DND-41 (cell line): Measurements from ENCODE around the gene CARNS1.

ENCODE experiments used
- ATAC-seq: fragments of 200-7000 bp; cut with Tn5 transposase; 3 replicates; pipeline ENCODE4 v1.9.1; 2021; ENCODE audit warnings: low read depth; ENCODE audit not compliant: insufficient read depth
- DNase-seq: peaks from one replicate; pipeline ENCODE4 v3.0.0-alpha.2; 2020
- H2AFZ ChIP-seq: 2 replicates; pipeline ENCODE4 v1.6.0; 2012; ENCODE audit warnings: low read depth, low read length
- H3K27ac ChIP-seq: 2 replicates; pipeline ENCODE4 v1.5.1; 2012; ENCODE audit warnings: low read length, inconsistent platforms
- H3K27me3 ChIP-seq: fragments of 200-600 bp; sonication (generic); 2 replicates; pipeline ENCODE4 v1.6.0; 2012; ENCODE audit warnings: low read length, mild to moderate bottlenecking, inconsistent platforms; ENCODE audit not compliant: insufficient read depth, poor library complexity
- H3K36me3 ChIP-seq: 2 replicates; pipeline ENCODE4 v1.5.1; 2012; ENCODE audit warnings: low read length, inconsistent platforms; ENCODE audit not compliant: insufficient read depth
- H3K4me1 ChIP-seq: 2 replicates; pipeline ENCODE4 v1.5.1; 2012; ENCODE audit warnings: mild to moderate bottlenecking, low read length; ENCODE audit not compliant: insufficient read depth
- H3K4me2 ChIP-seq: 2 replicates; pipeline ENCODE4 v1.6.0; 2012; ENCODE audit warnings: mild to moderate bottlenecking, moderate library complexity, low read length, inconsistent platforms; ENCODE audit not compliant: insufficient read depth
- H3K4me3 ChIP-seq, 2 experiments: fragments of 200-600 bp in 1 of 2; shearing (Covaris generic) in 1 of 2; 2 replicates each; pipeline ENCODE4 v1.5.1; 2012 to 2016; ENCODE audit warnings: inconsistent platforms in 2 of 2, low read length in 2 of 2, mild to moderate bottlenecking in 2 of 2, low read depth in 1 of 2, moderate library complexity in 1 of 2
- H3K79me2 ChIP-seq: 2 replicates; pipeline ENCODE4 v1.6.0; 2012; ENCODE audit warnings: low read length, inconsistent platforms; ENCODE audit not compliant: insufficient read depth
- H3K9ac ChIP-seq: 2 replicates; pipeline ENCODE4 v1.6.0; 2012; ENCODE audit warnings: low read depth, mild to moderate bottlenecking, inconsistent platforms, low read length, moderate library complexity
- H3K9me3 ChIP-seq: 2 replicates; pipeline ENCODE4 v1.5.1; 2012; ENCODE audit warnings: low read length, moderate library complexity, mild to moderate bottlenecking, inconsistent platforms; ENCODE audit not compliant: insufficient read depth, severe bottlenecking
- H4K20me1 ChIP-seq: 2 replicates; pipeline ENCODE4 v1.6.0; 2012; ENCODE audit warnings: low read length; ENCODE audit not compliant: insufficient read depth
- EZH2 ChIP-seq: IDR thresholded peaks from 3 replicates; pipeline ENCODE4 v1.6.1; 2012; ENCODE audit warnings: borderline replicate concordance, low read depth, mild to moderate bottlenecking, moderate library complexity, low read length, inconsistent platforms; ENCODE audit not compliant: severe bottlenecking
- TF ChIP-seq, protein P1 (sequence below): IDR thresholded peaks from 2 replicates; pipeline ENCODE4 v1.5.1; 2012; ENCODE audit warnings: borderline replicate concordance, low read length, moderate library complexity, mild to moderate bottlenecking; ENCODE audit not compliant: poor library complexity, severe bottlenecking; ENCODE audit errors: extremely low read depth

Gene CARNS1

DNA sequence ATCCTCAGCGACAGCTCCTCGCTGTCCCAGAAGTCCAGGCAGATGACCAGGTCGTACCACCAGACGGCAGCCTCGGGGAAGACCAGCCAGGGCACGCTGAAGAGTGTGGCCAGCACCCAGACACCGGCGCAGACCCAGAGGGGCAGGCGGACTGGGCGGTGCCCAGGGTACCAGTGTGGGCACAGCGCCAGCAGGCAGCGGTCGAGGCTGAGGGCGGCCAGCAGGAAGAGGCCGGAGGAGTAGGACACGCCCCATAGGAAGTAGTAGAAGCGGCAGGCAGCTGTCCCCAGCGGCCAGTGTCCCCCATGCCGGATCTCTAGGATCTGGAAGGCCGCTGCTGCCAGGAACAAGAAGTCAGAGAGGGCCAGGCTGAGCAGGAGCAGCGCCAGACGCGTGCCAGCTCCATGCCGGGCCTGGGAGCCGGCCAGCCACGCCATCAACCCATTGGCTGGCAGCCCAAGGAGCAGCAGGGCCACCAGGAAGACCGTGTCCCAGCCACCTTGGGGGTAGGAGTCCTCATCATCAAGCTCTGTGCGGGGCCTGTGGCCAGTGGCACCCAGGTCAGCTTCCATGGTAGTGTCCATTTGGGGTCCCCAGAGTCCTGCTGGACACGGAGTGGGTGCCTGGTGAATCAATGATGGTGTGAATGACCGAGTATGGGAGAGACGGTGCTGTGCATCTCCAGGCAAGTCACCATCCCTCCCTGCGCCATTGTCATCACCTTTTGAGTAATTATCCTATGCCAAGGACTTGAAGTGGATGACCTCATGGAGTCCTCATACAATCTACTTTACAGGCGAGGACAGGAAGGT is 36.9 kb downstream of the CARNS1 start, which contains the start of gene GPR152:
TSS of gene GPR152 (minus strand) at position 589 of the 812 bp plus-strand sequence. CDS start at position 584, 5 bp downstream.
- TF ChIP-seq, protein P1, sequence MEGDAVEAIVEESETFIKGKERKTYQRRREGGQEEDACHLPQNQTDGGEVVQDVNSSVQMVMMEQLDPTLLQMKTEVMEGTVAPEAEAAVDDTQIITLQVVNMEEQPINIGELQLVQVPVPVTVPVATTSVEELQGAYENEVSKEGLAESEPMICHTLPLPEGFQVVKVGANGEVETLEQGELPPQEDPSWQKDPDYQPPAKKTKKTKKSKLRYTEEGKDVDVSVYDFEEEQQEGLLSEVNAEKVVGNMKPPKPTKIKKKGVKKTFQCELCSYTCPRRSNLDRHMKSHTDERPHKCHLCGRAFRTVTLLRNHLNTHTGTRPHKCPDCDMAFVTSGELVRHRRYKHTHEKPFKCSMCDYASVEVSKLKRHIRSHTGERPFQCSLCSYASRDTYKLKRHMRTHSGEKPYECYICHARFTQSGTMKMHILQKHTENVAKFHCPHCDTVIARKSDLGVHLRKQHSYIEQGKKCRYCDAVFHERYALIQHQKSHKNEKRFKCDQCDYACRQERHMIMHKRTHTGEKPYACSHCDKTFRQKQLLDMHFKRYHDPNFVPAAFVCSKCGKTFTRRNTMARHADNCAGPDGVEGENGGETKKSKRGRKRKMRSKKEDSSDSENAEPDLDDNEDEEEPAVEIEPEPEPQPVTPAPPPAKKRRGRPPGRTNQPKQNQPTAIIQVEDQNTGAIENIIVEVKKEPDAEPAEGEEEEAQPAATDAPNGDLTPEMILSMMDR = no peak
- TF ChIP-seq EZH2 = no peak
- Histone ChIP-seq H3K27me3 (no peaks in the 10 kb centered on the region), H4K20me1 (no peaks in the 10 kb centered on the region), H3K4me3 (no peak within 1 kb of the TSS), H3K4me2 (no peak within 1 kb of the TSS), H3K36me3 (no peaks in the 10 kb centered on the region), H3K9me3 (no peaks in the 10 kb centered on the region), H3K4me1 (no peaks in the 10 kb centered on the region), H3K9ac (no peak within 1 kb of the TSS), H3K27ac (no peak within 1 kb of the TSS), H3K79me2 (no peaks in the 10 kb centered on the region), H2AFZ (no peak within 1 kb of the TSS)
- no peak for ATAC-seq
- no peak for DNase-seq

- no peaks in the 10 kb centered on the region for H4K20me1 ChIP-seq
- H3K4me1 ChIP-seq = no peaks in the 10 kb centered on the region
- H3K27me3 ChIP-seq = no peaks in the 10 kb centered on the region
- no peak for TF ChIP-seq EZH2
- TF ChIP-seq, protein P1 = no peak
- H3K9me3 ChIP-seq = no peaks in the 10 kb centered on the region
- H3K79me2 ChIP-seq = no peaks in the 10 kb centered on the region
- H2AFZ ChIP-seq = no peak overlapping the region
- ATAC-seq (no peak), DNase-seq (no peak)
- H3K9ac ChIP-seq = no peak overlapping the region
- H3K4me2 ChIP-seq = no peak overlapping the region
- H3K4me3 ChIP-seq = no peak overlapping the region
- no peaks in the 10 kb centered on the region for H3K36me3 ChIP-seq
- H3K27ac ChIP-seq = no peak overlapping the region
Observed at GRCh38 chr11:67453816-67454732, 38.6 kb downstream of the CARNS1 start.

DNA sequence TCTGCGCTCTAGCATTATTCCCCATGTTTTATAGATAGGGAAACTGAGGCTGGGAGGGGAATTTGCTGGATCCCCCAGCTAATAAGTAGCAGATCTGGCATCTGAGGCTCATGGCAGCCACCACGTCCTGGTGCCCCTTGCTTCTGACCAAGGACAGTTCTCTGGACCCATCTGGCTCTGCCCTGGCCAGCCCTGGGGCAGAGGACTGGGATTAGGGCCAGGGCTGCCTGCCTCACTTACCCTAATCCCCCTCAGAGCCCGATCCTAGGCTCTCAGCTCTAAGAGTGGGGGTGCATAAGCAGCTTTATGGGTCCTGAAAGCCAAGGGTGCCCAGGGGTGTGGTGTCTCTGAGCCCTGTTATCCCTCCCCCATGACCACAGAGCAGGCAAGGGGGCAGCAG is 39.6 kb downstream of the CARNS1 start, which contains the start of gene CABP4:
TSS of gene CABP4 (plus strand) at position 301 of the 400 bp plus-strand sequence. CDS start at position 371, 70 bp downstream.
- Histone ChIP-seq H3K79me2 (no peaks in the 10 kb centered on the region), H3K27me3 (no peaks in the 10 kb centered on the region), H4K20me1 (no peaks in the 10 kb centered on the region), H3K4me3 (no peak within 1 kb of the TSS), H3K4me2 (no peak within 1 kb of the TSS), H3K27ac (no peak within 1 kb of the TSS), H3K4me1 (no peaks in the 10 kb centered on the region), H3K9ac (no peak within 1 kb of the TSS), H3K36me3 (no peaks in the 10 kb centered on the region), H2AFZ (no peak within 1 kb of the TSS), H3K9me3 (no peaks in the 10 kb centered on the region)
- TF ChIP-seq EZH2 = no peak
- TF ChIP-seq, protein P1 = no peak
- ATAC-seq = no peak
- no peak for DNase-seq
